C1 segment of cervical spinal cord (tissue), 14 donors: ENCODE results near the gene POLR3G.

Experiments used
- DNase-seq, 14 donors: peaks; one replicate each; lab custom pipeline; 2025; lab: John Stamatoyannopoulos, UW

POLR3G gene

DNA sequence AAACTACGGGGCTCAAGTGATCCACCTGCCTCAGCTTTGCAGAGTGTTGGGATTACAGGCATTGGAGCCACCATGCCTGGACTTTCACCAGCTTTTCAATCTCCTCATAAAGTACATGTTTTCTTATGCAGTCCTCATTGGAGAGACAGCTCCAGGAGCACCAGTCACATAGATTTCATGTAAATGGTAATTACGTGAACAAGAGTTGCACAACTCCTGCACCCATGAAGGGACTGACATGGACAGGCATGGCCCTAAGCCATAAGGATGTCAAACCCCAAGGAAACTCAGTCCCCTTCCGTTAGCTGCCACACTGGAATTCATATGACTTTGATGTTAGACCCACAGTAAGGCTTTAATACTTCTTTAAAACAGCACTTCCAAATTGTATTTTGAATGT, 76.3 kb downstream of the POLR3G start:
- no peak for DNase-seq

DNA sequence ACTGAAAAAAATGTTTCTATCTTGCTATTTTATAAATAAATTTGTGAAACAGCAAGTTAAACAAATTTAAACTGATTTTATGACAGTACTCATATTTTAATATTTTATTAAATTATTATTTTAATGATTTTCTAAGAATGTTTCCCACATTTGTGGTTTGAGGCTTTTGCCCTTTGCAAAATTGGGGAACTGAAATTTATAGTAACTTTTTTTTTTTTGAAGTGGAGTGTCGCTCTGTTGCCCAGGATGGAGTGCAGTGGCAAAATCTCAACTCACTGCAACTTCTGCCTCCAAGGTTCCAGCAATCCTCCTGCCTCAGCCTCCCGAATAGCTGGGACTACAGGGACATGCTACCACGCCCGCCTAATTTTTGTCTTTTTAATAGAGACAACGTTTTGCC, 76.7 kb downstream of the POLR3G start:
- DNase-seq, result no peak

DNA sequence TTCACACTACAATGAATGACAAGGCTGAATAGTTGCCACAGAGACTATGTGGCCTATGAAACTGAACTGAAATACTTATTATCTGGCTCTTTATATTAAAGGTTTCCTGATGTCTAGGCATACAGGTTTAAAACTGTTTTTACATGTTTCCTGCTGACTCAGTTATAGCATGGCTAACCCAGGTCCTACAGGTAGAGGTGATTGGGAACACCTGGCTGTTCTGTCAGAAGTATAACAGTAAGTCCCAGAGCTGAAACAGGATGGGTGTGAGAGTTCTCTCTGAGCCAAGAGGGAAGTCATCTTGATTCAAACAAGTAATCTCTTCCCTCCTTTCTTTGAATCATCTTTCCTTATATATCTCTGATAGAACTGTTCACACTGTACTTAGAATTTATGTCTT, 79.0 kb downstream of the POLR3G start:
- no peak for DNase-seq

DNA sequence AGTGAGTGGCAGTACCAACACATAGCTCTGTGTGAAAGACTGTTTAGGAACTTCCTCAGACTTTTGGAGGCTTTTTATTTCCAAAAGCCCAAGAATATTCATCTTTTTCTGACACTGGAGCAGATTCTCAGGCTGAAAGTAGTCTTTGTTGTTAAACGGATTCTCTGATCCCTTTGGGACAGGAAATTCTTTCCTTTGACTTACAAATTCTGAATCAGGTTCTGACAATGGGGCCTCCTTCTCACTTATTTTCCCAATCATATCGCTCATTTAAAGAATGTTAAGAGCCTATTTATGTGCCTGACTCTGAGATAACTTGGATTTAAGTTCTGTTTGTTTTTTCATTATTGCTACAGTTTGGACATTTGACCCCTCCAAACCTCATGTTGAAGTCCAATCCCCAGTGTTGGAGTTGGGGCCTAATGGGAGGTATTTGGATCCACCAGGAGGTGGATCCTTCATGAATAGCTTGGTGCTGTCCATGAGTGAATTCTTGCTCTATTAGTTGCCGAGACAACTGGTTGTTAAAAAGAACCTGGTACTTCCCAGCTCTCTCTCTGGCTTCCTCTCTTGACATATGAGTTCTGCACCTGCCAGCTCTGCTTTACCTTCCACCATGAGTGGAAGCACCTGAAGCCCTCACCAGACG, 79.8 kb downstream of the POLR3G start:
- no peak for DNase-seq

DNA sequence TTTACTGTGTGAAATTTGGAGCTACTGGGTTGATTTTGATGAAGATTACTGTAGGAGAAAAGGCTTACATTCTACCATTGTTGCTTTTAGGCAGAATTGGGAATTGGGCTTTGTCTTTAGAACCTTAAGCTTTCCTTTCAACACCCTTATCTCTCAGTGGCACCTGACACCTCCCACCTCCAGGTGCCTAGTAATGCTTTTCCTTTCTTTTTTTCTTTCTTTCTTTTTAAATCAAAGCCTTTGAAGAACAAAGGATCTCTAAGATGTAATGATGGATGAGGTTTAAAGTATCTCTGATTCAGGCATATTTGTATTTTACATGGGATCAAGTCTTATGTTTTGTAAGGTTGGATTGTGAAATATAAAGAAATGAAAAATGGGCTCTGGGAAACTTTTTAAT, 81.0 kb downstream of the POLR3G start:
- DNase-seq, result no peak

DNA sequence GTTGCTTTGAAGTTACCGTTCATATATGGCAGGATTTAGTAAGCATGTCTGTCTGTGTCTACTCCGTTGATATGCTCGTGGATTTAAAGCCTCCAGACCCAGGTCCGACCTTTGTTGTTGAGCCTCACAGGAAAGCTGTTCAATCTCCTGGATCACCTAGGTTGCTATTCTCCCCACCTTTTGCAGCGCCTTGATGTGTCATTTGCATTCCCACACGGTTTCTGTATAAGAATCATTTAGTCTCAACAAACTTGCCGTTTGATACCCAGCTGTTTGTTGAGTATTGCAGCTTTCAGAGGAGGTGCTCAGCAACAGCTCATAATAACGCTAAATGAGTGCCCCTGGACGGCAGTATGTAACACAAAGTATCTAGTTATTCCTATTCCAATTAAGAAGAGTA, 82.7 kb downstream of the POLR3G start:
- DNase-seq, result peak in 1 of 14 donors; percentile 28

DNA sequence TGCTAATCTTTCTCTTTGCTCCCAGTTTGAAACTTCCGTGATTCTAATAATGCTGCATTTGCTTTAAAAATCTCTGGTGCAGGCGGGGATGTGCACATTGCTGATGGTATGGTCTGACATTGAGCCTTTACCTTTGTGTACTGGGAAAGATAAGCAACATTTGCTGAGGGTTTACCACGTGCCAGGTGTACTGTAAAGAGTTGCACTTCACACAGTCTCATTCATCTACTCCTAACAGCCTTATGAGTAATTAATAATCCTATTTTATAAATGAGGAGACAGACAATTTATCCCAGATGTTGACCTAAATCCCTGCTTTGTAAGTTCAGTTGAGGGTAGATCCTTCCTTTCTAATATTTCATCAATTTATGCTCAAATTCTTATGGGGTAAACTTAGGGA, 83.2 kb downstream of the POLR3G start:
- no peak for DNase-seq

DNA sequence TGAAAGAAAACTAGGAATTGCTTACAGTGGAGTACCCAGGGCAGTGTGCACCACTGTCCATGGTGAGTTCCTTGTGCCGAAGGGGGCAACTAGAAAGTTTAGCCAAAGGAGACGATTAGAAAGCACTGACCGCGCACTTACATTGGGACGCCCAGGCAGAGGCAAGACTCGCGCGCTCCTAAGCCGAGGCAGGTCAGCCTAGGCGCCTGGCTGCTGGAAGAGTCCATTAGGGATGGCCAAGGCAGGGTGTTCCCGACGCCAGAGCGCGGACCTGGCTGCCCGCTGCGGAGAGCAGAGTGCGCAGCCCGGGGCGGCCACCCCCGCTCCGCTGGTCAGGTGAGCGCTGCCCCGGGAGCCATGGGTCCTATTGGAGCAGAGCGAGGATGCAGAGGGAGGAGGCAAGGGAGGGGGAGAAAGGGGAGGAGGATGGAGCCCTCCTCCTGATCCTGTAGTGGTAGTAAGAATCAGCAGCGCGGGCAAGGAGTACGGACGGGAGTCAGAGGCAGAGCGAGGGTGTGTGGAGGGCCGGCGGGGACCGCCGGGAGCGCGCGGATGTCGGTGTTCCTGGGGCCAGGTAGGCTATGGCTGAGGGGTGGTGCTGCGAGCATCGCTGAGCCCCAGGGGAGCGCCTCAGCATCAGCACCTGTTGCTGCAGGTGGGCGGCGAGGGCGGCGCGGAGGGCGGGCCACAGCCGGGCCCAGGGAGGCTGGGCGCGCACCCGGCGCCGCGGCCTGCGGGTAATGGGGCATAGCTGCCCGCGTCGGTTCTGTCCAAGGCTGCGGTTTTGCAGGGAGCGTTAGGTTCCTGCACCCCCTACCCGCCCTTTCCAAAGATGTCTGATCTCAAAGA, 83.9 kb downstream of the POLR3G start, which contains the start of gene ADGRV1:
TSS of gene ADGRV1 (plus strand) at position 454 of the 849 bp plus-strand sequence. CDS start at position 553, 99 bp downstream.
- peak in 10 of 14 donors; percentile 19 to 97 (median 38) for DNase-seq

DNA sequence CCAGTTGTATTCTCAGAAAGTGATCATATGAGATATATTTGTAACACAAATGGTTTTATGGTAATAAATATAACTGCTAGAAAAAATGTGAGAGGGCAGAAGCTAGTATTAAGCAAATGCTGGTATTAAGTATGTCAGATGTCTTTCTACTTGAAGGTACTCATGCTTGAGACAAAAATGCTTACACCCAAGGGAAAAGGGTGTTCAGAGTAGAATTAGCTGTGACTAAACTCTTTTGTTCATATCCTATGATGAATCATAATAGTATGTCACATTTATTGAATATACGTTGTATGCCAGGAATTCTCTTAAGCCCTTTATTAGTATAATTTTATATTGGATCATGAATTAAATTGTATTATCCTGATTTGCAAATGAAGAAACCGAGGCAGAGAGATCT, 86.1 kb downstream of the POLR3G start:
- no peak for DNase-seq

DNA sequence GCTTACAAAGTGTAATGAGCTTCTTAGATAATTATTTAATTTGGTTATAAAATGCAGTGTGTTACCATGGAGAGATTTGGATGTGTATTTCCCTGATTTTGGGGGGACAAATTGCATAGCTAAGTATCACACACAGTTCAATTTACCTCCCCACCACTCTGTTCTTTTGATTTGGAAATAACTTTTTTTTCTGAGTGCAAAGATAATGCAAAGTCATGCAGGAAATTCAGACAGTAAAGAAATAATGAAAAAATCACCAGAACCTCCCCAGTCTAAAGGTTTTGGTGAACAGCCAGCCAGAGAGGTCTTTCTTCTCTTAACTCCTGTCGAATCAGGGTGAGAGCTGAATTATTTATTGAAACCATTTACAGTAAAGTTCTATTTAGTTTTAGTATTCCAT, 87.1 kb downstream of the POLR3G start:
- DNase-seq, result no peak

DNA sequence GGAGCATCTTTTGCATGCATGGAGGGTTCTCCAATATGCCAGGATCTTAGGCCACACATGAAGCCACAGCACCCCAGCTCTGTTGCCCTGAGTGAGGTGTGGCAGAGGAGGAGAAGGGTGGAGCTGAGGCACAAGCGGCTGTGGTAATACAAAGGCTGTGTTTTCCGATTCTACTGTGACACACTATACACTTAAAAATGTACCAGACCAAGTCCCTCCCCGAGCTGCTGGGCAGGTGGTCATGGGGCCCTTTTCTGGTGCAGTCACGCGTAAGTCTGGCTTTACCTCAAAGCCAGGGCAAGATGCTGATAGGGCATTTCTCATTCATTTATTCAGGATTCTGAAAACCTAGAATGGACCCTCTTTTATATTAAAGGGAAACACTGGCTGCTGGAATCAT, 87.7 kb downstream of the POLR3G start:
- no peak for DNase-seq

DNA sequence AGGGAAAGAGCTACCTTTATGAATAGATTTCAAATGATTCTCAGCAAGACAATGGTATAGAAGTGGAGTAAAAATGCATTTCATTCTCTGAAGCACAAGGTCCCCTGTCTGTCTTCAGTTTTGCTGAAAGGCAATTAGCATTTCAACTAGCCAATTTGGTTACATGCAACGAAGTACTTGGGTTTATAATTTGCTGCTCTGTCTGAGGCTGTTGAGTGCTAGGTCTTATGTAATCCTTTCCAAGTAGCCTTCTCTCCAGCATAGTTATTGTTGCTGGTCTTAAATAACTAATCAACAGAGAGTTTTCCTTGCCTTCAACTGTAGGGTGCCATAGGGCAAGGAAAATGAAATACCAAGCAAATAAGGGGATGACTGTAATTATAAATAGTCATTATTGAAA, 88.4 kb downstream of the POLR3G start:
- DNase-seq, result no peak
